ENCODE measurements around the gene GNAQ. TPM values are rescaled to one million over a fixed set of nuclear protein-coding genes. Genes with fewer than 3 reads are reported as not detected.

GNAQ gene
- polyA plus RNA-seq, 1 of the 3 experiments (the other 2 are of a cell fraction): 20.9 TPM

GRCh38 chr9:77883133-77883532 is 148.5 kb downstream of the GNAQ start:
- POLR2A ChIA-PET: no interaction called here
- no peak for DNase-seq
- CTCF ChIA-PET: interaction anchor here (2.2 kb wide), 1 partner anchor 9 kb away, joined by 5 read pairs; no protein-coding TSS in a partner anchor

More at GRCh38 chr9:77883133-77883532, 148.5 kb downstream of the GNAQ start:
- Histone ChIP-seq H3K4me1 (ENCODE audit: control insufficient read depth in 1 of 2, insufficient read depth in 2 of 2, low read depth in 1 of 2, low read length in 1 of 2) (peaks cover 19 to 32% of the 10 kb centered on the region in 2 experiments; a peak in 3 of 4 replicates), H3K27me3 (ENCODE audit: insufficient read depth) (no peaks in the 10 kb centered on the region), H3K9me2 (no peaks in the 10 kb centered on the region), H2AFZ (ENCODE audit: low read depth) (no peak overlapping the region), H3K4me2 (no peak overlapping the region), H3K4me3 (ENCODE audit: low read depth in 2 of 2, low read length in 1 of 2) (no peak overlapping the region), H3K36me3 (replicated peaks in 1 of 2; ENCODE audit: control insufficient read depth in 1 of 2, insufficient read depth in 2 of 2, low read length in 1 of 2) (no peaks in the 10 kb centered on the region), H4K20me1 (ENCODE audit: insufficient read depth) (no peaks in the 10 kb centered on the region; the same call in 1 of the 2 replicates), H3K9me3 (no peaks in the 10 kb centered on the region), H3K27ac (ENCODE audit: low read depth in 2 of 2, low read length in 1 of 2) (no peak overlapping the region; a peak in 1 of 4 replicates), H3K9ac (no peak overlapping the region), H3K79me2 (ENCODE audit: insufficient read depth) (peaks cover 53% of the 10 kb centered on the region; the same call in 1 of the 2 replicates), H3F3A (replicated peaks; ENCODE audit: insufficient read depth) (peaks cover 28% of the 10 kb centered on the region)
- TF ChIP-seq SMC3 (IDR thresholded peaks at IDR 0.05; ENCODE audit: low read depth, low read length) (no peak), TCF12 (IDR thresholded peaks at IDR 0.05) (no peak), ZBTB33 (IDR thresholded peaks at IDR 0.05; ENCODE audit: borderline replicate concordance, low read depth) (no peak), USF2 (IDR thresholded peaks at IDR 0.05; ENCODE audit: borderline replicate concordance, low read depth, low read length) (no peak), SIN3A (IDR thresholded peaks at IDR 0.05; ENCODE audit: borderline replicate concordance, low read depth, low read length) (no peak), CTCF (IDR thresholded peaks at IDR 0.05) (no peak), FOXM1 (IDR thresholded peaks at IDR 0.05; ENCODE audit: low read depth) (no peak), YY1 (IDR thresholded peaks at IDR 0.05; ENCODE audit: low read depth) (no peak)

Data from SK-N-SH (cell line).